Renal cortical epithelial cell (primary cell): ENCODE measurements around the gene SCGB1D1. TPM values are rescaled to one million over a fixed set of nuclear protein-coding genes. Genes with fewer than 3 reads are reported as not detected.

Source experiments
- DNase-seq: peaks from one replicate; pipeline ENCODE4 v3.0.0-alpha.2; 2011; ENCODE audit warnings: low read depth
- total RNA-seq: library from RNA; depleted of rRNA; stranded (reverse); fragments of >200 nt; gene quantifications from 2 replicates; pipeline ENCODE4 v1.2.3, GENCODE V29; 2014

The SCGB1D1 gene
- total RNA-seq, 1 donor from 2014 or later: not detected

- DNase-seq: no peak
Observed at GRCh38 chr11:62233730-62234129, 43.7 kb downstream of the SCGB1D1 start.

DNA sequence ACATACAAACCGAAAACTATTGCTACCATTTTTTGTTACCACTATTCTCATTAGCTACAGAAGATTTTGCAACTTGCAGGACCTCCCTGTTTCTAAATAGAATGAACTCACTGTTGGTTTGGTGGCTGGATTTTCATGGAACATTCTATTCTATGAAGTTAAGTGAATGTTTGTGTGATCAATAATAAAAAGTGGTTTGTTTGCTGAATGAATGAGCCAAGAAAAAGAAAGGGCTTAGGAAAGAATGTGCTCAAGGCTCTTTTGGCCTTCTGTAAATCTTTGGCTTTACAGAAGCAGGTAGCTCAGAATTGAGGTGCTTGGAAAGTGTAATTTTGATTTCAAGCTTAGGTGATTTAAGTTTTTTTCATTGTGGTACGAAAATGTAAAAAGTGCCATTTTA, 46.2 kb downstream of the SCGB1D1 start:
- no peak for DNase-seq

DNA sequence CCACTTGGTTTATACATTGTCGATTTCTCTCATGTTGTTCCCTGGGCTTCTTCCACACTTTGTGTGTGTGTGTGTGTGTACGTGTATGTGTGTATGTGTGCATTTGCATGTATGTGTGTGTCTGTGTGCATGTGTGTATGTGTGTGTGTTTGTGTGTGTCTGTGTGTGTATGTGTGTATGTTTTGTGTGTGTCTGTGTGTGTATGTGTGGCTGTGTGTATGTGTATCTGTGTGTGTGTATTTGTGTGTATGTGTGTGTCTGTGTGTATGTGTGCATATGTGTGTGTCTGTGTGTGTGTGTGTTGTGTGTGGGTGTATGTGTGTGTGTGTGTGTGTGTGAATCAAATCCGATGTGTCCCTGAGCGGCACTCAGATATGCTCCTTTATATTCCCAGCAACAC, 47.5 kb downstream of the SCGB1D1 start:
- no peak for DNase-seq

- no peak for DNase-seq
Observed at GRCh38 chr11:62238151-62238550, 48.1 kb downstream of the SCGB1D1 start.

DNA sequence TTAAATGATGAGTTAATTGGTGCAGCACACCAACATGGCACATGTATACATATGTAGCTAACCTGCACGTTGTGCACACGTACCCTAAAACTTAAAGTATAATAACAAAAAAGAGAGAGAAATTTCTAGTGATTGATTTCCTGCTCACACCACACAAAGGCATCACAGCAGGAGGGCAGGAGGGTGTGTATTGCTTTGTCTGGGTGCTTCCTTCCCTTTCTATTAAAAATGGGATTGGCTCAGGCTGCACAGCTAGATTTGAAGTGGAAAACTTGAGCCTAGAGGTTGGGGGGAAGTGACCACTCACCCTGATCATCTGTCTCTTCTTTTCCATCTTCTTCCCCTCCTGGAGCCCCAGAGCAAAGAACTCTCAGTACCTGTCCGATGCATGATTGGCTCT, 51.1 kb downstream of the SCGB1D1 start:
- DNase-seq: no peak

DNA sequence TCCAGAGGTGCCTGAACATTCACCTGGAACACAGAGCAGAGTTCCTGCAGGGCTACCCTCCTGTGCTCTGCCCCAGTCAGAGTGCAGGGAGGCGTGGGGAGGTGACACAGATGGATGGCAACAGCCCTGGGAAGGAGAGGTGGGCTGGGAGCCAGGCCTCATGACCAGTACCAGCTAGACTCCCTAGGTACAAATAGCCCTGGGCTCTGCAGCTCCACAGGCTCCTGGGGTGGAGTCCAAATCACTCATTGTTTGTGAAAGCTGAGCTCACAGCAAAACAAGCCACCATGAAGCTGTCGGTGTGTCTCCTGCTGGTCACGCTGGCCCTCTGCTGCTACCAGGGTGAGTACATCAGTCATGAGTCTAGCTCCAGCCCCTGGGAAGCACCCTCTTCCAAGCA, 52.0 kb downstream of the SCGB1D1 start, which contains the start of gene SCGB1D2:
Gene SCGB1D2, plus strand, starts transcription at position 219 of the 400 bp plus-strand sequence. Its CDS starts 69 bp downstream, at position 288.
- peak; percentile 88 for DNase-seq

Other genes starting within 250 kb of the SCGB1D1 start
- 1.1 and 1.4 TPM in 2 replicates for gene BEST1, start 239.9 kb upstream of the SCGB1D1 start, total RNA-seq
- gene FTH1, start 222.6 kb upstream of the SCGB1D1 start, total RNA-seq: 821 and 5,018 TPM in 2 replicates
- 10.9 and 13.0 TPM in 2 replicates for gene INCENP, start 66.2 kb upstream of the SCGB1D1 start, total RNA-seq
- not detected in 2 replicates for gene SCGB2A1, start 18.5 kb downstream of the SCGB1D1 start, total RNA-seq
- gene SCGB1D2, start 52.0 kb downstream of the SCGB1D1 start, total RNA-seq: not detected in 2 replicates
- gene SCGB2A2, start 79.9 kb downstream of the SCGB1D1 start, total RNA-seq: not detected in 2 replicates
- gene SCGB1D4, start 108.9 kb downstream of the SCGB1D1 start, total RNA-seq: not detected in 2 replicates
- gene ASRGL1, start 147.2 kb downstream of the SCGB1D1 start, total RNA-seq: 11.6 and 63.3 TPM in 2 replicates
- not detected in 2 replicates for gene SCGB1A1, start 228.8 kb downstream of the SCGB1D1 start, total RNA-seq